SH-SY5Y (cell line): ENCODE results near the gene SP6.

Experiments
- GATA2 ChIP-seq: IDR thresholded peaks from 2 replicates; pipeline ENCODE4 v1.6.1; 2011; ENCODE audit warnings: mild to moderate bottlenecking, low read depth, low read length
- GATA3 ChIP-seq: IDR thresholded peaks from 2 replicates; pipeline ENCODE4 v1.6.1; 2011; ENCODE audit warnings: low read depth, mild to moderate bottlenecking, low read length, moderate library complexity

GRCh38 chr17:47862621-47863440, 11.9 kb upstream of the SP6 start:
- TF ChIP-seq GATA2: no peak
- no peak for TF ChIP-seq GATA3
